AG08395 (cell line): Measurements from ENCODE around the gene SLITRK3.
A peak's percentile ranks its signal among the peaks of the same experiment; 100 is the strongest.

Experiments
- DNase-seq: peaks from one replicate; pipeline ENCODE4 v3.0.0; 2012; ENCODE audit warnings: mixed read lengths, low spot score

SLITRK3 gene

DNA sequence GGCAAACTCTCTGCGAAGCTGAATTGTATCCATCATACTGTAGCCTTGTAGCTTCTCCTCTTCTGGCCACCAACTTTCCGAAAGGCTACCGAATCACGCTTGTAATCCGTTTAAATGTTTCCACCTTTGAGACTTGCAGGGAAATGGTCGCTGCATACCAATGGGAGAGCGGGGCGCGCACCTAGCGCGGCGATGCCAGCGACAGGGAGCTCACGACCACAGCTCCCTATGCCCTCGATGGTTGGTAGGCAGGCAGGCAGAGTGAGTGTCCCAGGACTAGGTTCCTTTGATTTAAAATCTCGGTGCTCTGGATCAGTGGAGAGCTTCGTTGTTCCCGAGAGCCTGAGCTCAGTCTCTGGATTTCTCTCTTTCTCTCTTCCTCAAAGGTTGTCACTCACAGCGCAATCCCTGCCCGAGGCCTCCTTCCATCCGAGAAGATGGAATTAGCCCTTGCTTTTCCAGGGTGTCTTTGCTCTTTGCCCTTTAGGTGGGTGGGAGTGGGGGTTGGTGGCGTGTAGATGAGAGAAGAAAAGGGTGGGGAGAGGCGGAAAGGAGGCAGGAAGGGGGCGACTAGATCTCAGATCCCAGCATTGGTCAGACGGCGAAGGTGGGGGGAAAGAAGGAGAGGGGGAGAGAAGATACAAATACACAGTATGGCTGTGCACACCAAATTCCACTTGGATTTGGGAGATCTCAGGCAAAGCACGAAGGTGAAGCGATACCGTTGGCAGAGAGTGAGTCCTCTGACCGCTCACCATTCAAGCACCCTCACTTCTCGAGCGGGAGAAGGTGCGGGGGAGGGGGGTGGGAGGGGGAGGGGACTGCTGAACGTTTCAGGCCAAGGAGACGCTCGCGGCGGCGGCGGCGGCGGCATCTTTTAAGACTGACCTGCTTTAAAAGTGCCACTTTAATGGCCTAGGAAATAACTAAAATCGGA lies at the start of gene SLITRK3:
SLITRK3 (minus strand) TSS at position 745 of the 937 bp plus-strand sequence. CDS start 5,554 bp downstream, outside the sequence.
- DNase-seq: no peak

DNA sequence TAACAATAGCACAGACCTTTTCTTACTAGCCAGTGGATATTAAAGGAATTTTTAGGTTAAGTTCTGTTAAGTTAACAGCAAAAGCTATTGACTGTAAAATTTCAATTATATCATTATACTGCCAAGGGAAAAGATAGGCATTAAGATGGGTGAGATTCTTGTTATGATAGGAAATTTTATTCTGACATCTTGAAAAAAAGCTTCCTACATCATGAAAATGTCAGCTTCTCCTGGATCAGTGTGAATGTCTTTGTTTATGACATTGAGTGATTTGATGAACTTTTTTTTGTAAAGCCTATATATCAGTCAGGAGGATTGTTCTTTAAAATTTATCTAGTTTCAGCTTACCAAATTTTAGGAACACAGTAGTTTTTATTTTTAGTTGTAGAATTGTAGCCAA lies 47.4 kb upstream of the SLITRK3 start:
- no peak for DNase-seq

DNA sequence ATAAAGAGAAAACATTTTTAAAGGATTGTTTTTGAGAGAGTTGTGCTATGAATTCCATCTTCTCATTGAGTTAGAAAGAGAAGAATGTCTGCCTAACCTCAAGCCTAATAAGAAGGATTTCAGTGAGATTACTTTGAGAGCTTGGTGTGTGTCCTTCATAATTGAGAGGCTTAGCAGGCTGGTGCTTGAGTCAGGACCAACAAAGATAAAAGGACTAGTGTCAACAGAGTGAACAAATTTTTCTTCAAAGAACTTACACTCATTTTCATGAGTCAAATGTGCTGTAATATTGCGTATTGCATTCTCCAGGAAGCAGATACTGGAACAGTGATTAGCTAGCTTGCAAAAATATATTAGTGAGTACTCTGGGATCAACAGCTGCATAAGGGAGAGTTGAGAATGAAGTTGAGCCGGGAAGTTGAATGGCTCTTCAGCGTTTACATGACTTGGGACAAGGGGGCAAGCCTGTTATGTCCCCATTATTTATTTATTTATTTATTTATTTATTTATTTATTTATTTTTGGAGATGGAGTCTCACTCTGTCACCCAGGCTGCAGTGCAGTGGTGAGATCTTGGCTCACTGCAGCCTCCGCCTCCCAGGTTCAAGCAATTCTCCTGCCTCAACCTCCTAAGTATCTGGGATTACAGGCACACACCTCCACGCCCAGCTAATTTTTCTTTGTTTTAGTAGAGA lies 37.5 kb upstream of the SLITRK3 start:
- no peak for DNase-seq

DNA sequence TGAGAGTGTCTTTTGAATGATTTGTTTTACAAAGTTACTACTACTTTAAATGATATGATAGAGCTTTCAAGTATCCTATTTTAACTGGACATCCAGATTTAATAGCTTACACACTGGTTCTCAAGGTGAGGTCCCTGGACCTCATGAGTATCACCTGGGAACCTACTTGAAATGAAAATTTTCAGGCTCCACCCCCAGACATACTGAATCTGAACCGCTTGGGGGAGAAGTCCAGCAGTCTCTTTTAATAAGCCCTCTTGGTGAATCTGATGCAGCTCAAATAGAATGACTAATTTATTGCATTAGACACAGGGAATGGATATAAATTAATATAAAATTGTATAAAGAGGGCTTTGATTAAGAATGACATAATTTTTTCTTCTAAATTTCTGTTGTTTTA lies 29.4 kb upstream of the SLITRK3 start:
- DNase-seq: no peak

- DNase-seq: no peak
These were observed 21.6 kb upstream of the SLITRK3 start for GRCh38 chr3:165217739-165218138.

- no peak for DNase-seq
These were observed 16.4 kb upstream of the SLITRK3 start for GRCh38 chr3:165212580-165212979.

- DNase-seq: no peak
These were observed 15.5 kb upstream of the SLITRK3 start for GRCh38 chr3:165211721-165212120.

- no peak for DNase-seq
These were observed 14.5 kb upstream of the SLITRK3 start for GRCh38 chr3:165210727-165211126.

DNA sequence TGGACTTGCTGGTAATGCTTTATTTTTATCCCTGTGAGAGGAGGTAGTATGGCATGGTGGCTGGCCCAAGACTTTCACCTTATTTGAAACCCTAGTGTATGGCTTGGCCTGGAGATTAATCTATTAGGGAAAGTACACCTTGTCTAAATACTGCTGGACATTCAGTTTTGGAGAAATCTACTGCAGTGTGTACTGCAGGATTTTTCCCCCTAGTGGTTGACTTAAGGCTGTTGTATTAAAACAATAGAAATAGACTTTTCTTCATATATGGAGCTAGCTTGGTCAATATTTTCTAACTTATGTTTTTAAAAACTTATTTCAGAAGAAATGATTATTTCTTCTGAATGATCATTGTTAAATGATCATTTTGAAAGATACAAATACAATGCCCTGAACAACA lies 13.9 kb upstream of the SLITRK3 start:
- no peak for DNase-seq

- DNase-seq: peak; percentile 71
These were observed 10.5 kb upstream of the SLITRK3 start for GRCh38 chr3:165206454-165207266.

GRCh38 chr3:165204445-165204844 lies 8.3 kb upstream of the SLITRK3 start:
- DNase-seq: no peak

DNA sequence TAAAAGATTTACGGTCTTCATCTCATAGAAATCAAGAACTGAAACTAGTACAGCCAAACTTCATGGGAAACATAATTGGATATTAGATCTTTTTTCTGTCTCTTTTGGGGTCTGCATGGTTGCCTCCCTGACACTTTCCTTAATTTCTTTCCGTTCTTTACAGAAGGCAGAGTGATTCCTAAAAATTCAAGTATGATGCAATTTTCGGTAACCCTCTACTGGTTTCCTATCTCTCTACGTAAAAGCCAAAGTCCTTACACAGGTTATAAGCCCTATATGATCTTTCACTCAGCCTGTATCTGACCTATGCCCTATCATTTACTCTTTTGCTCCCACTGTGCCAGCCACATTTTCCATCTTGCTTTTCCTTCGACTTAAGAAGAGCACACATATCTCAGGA lies 6.8 kb upstream of the SLITRK3 start:
- DNase-seq: no peak

- no peak for DNase-seq
These were observed 5.8 kb upstream of the SLITRK3 start for GRCh38 chr3:165201964-165202363.

GRCh38 chr3:165197481-165197800 lies 1.3 kb upstream of the SLITRK3 start:
- DNase-seq: no peak

GRCh38 chr3:165196577-165197480 lies 645 bp upstream of the SLITRK3 start:
- DNase-seq: no peak

- DNase-seq: no peak
These were observed 944 bp downstream of the SLITRK3 start for GRCh38 chr3:165195241-165195639.

GRCh38 chr3:165194511-165195240 lies 1.5 kb downstream of the SLITRK3 start:
- DNase-seq: no peak

DNA sequence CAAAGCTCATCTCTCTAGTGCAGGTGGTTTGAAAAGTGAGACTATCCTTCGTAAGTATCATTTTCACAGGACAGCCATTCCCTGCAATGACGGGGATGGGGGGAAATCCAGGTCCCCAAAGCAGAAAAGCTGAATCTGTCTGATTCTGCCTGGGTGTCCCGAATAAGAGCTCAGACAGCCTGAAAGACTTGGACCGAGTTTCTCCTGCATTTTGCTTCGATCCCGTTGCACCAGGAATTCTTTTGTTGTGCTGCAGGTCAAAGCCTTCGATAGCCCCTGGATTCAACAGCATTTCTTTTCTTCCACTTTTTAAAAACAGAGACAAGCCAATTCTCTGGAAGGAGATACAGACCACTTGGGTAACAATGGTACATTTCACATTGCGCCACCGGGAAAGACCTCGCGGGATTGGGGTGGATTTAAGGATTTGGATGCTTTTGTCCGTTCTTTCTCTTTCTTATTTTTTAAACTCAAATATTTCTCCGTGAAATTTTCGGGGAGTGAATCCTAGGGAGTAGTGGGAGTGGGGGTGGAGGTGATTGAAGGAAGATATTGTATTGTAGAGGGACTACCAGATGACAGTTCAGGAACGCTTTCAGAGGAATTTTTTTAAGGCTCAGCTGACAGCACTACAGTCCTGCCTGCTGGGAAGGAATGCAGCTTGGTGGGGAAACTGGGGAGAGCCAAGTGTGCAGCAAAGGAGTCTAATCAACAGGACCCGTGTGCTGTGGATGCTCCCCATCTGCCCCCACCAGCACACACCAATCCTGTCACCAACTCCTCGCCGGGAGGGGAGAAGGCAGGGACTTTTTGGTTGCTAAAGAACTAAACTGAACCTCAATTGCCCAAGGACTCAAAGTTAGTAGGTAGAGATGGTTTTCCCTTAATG lies 2.6 kb downstream of the SLITRK3 start:
- no peak for DNase-seq

DNA sequence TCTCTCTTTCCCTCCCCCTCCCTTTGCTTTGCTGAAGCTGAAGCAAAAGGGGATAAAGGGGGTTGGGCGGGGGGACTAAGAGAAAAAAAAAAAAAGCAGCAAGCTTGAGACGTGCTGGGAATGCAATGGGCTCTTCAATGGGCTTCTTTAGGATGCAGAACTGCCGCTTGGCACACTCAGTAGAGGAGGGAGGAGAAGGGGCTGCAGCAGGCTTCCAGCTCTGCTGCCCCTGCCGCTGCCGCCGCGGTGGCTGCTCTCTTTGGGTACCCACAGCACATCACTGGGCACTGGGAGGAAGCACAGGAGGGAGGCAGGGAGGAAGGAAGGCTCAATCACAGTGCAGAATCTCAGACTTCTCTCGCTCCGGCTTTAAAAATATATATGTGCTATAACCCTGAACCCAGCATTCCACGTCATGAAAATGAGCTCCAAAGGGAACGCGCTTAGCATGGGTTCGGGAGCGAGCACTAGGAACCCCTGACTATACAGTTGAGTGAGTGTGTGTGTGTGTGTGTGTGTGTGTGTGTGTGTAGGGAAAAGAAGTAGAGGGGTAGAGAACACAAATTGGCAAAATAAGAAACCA lies 3.5 kb downstream of the SLITRK3 start:
- no peak for DNase-seq
